Stomach (tissue), 9 donors: ENCODE data around the gene PCDH9. TPM values are rescaled to one million over a fixed set of nuclear protein-coding genes. Genes with fewer than 3 reads are reported as not detected.

Experiments
- DNase-seq, 2 donors: peaks; one replicate each; pipeline versions ENCODE4 v3.0.0 to v3.0.0-alpha.2; 2013 to 2019
- H3K27ac ChIP-seq, 5 donors: fragments of 200-600 bp in 4 of 5; sonication (generic) in 4 of 5; one replicate each; pipeline ENCODE4 v1.5.1; 2013 to 2019; ENCODE audit warnings: mild to moderate bottlenecking in 1 of 5, moderate library complexity in 1 of 5
- H3K27me3 ChIP-seq, 3 donors: fragments of 200-600 bp; sonication (generic); one replicate each; pipeline ENCODE4 v1.5.1; 2017 to 2019; ENCODE audit warnings: mixed run types in 1 of 3
- H3K36me3 ChIP-seq, 4 donors: fragments of 200-600 bp; sonication (generic); 1 replicate in 3 of 4; 2 replicates in 1 of 4; pipeline ENCODE4 v1.5.1; 2016 to 2019
- H3K4me1 ChIP-seq, 4 donors: fragments of 200-600 bp; sonication (generic); one replicate each; pipeline ENCODE4 v1.5.1; 2016 to 2019
- H3K4me3 ChIP-seq, 4 donors: fragments of 200-600 bp; sonication (generic) in 3 of 4; one replicate each; pipeline ENCODE4 v1.5.1; 2016 to 2019; ENCODE audit warnings: mild to moderate bottlenecking in 1 of 4
- H3K9me3 ChIP-seq, 4 donors: fragments of 200-600 bp; sonication (generic); one replicate each; pipeline ENCODE4 v1.5.1; 2016 to 2019
- EP300 ChIP-seq: sonication (generic); formaldehyde crosslinking; IDR thresholded peaks from one replicate; pipeline ENCODE4 v1.6.1; 2017; ENCODE audit warnings: antibody characterized with exemption
- POLR2A ChIP-seq, 4 donors: fragments of 450-650 bp; IDR thresholded peaks; one replicate each; pipeline ENCODE4 v1.6.1; 2016; ENCODE audit warnings: antibody characterized with exemption in 4 of 4, control low read depth in 2 of 4, mild to moderate bottlenecking in 1 of 4, moderate library complexity in 1 of 4
- POLR2AphosphoS5 ChIP-seq, 3 donors: sonication (generic); formaldehyde crosslinking; IDR thresholded peaks; one replicate each; pipeline ENCODE4 v1.6.1; 2016; ENCODE audit warnings: antibody characterized with exemption in 3 of 3
- WGBS, 5 donors: extraction: QIAGEN DNeasy Blood & Tissue Kit in 3 of 5; methylation state at CpG; one replicate each; pipeline versions ENCODE4 v1.1.5 to v1.1.7; 2013 to 2018; 5-methylcytosine and 5-hydroxymethylcytosine counted together
- intact Hi-C: fragments of 100-400 bp; cut with DNase I; formaldehyde crosslinking; loops from one replicate; pipeline ENCODE4 v1.15.1; 2023; ENCODE audit warnings: low total_unique reads
- polyA plus RNA-seq, 3 donors: library from polyadenylated mRNA; stranded (reverse); fragments of 200-250 nt; gene quantifications; one replicate each; pipeline ENCODE4 v1.2.3, GENCODE V29; 2013
- total RNA-seq, 5 donors: library from RNA; depleted of rRNA; stranded (reverse); fragments of >200 nt; gene quantifications; one replicate each; pipeline versions ENCODE4 v1.1.0 to v1.2.3, GENCODE V29; 2014 to 2016
- TF ChIP-seq, protein P1 (sequence below), 7 experiments: fragments of 450-650 bp in 4 of 7; fragments of 200-600 bp in 3 of 7; sonication (generic) in 3 of 7; IDR thresholded peaks; one replicate each; pipeline ENCODE4 v1.5.1; 2016 to 2019; ENCODE audit warnings: antibody characterized with exemption in 7 of 7, control low read depth in 2 of 7, mild to moderate bottlenecking in 1 of 7
- donor health status: healthy with polysubstance abuse.
- donor health status: Bipolar disorder and iron deficiency.
- donor health status: healthy.

The PCDH9 gene
- total and polyA plus RNA-seq, 8 donors: 0.40 to 36.2 (median 3.7) TPM

DNA sequence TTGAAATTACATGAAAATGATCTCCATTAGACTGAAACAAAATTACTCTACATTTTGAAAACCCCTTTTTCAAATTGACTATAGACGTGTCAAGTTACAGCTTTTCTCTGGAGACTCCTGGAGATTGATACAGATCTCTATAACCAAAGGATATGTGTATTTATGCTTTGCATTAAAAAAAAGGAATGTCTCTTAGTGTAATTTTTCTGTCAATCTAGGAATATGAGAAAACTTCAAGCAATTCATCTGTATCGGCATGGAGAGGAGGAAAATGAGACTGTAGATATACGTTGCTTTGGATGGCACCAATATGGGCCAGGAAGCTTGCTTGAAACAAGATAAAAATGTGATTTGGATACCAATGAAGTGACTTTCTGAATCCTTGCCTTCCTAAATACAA, 286.6 kb downstream of the PCDH9 start:
- no peaks in the 10 kb centered on the region for H3K36me3 ChIP-seq
- no peak overlapping the region for H3K27ac ChIP-seq
- intact Hi-C loops: no loop called here
- no peak overlapping the region for H3K4me3 ChIP-seq
- TF ChIP-seq POLR2AphosphoS5 (IDR thresholded peaks at IDR 0.05): no peak
- no peak for TF ChIP-seq EP300
- TF ChIP-seq POLR2A (IDR thresholded peaks at IDR 0.05): no peak
- TF ChIP-seq, protein P1, sequence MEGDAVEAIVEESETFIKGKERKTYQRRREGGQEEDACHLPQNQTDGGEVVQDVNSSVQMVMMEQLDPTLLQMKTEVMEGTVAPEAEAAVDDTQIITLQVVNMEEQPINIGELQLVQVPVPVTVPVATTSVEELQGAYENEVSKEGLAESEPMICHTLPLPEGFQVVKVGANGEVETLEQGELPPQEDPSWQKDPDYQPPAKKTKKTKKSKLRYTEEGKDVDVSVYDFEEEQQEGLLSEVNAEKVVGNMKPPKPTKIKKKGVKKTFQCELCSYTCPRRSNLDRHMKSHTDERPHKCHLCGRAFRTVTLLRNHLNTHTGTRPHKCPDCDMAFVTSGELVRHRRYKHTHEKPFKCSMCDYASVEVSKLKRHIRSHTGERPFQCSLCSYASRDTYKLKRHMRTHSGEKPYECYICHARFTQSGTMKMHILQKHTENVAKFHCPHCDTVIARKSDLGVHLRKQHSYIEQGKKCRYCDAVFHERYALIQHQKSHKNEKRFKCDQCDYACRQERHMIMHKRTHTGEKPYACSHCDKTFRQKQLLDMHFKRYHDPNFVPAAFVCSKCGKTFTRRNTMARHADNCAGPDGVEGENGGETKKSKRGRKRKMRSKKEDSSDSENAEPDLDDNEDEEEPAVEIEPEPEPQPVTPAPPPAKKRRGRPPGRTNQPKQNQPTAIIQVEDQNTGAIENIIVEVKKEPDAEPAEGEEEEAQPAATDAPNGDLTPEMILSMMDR (IDR thresholded peaks at IDR 0.05): no peak
- no peaks in the 10 kb centered on the region for H3K9me3 ChIP-seq
- WGBS, 5 donors: 73 to 92% (median 90%) methylated on average over 3 of the region's 3 CpGs
- no peaks in the 10 kb centered on the region for H3K27me3 ChIP-seq
- DNase-seq: no peak
- no peaks in the 10 kb centered on the region for H3K4me1 ChIP-seq

DNA sequence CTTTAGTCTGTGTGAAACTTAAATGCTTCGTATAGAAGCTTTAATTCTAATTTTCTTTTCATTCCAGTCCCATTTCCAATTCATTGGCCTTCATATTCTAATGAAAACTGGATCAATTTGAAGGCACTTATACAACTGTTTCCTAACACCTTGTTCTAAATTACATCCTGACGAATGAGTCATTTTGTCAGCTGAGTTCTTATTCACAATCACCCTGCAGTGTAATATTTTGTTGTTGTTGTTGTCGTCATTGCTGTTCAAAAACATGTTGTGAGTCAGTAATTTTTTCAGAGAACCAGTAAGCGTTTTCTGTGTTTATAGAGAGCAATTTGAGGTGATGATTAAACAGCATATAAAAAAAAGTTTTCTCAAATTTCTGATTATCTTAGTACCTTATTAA, 290.0 kb downstream of the PCDH9 start:
- TF ChIP-seq EP300 (no peak), POLR2AphosphoS5 (IDR thresholded peaks at IDR 0.05) (no peak), POLR2A (IDR thresholded peaks at IDR 0.05) (no peak)
- TF ChIP-seq, protein P1 (IDR thresholded peaks at IDR 0.05): no peak
- intact Hi-C loops: no loop called here

DNA sequence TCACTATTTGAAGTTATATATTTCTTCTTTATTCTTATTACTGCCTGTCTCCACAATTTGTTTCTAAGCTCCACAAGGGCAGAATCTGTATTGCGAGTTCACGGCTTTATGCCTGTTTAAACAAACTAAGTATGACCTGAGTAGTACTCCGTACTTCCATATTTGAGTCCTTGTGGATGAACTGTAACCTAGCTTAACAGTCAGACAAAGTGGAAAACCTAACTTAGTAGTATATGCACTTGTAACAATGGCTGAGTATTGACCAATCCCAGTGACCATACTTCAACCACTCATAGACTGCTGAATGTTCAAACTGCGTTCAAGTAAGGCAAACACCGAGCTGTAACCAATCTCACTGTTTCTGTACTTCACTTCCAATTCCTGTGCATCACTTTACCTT, 292.7 kb downstream of the PCDH9 start:
- no peaks in the 10 kb centered on the region for H3K4me1 ChIP-seq
- 90 to 95% (median 94%) methylated on average over 5 of the region's 5 CpGs for WGBS, 5 donors
- H3K27ac ChIP-seq: no peak overlapping the region
- DNase-seq: no peak
- H3K9me3 ChIP-seq: no peaks in the 10 kb centered on the region
- no peak overlapping the region for H3K4me3 ChIP-seq
- H3K36me3 ChIP-seq: no peaks in the 10 kb centered on the region
- TF ChIP-seq EP300 (no peak), POLR2AphosphoS5 (IDR thresholded peaks at IDR 0.05) (no peak)
- intact Hi-C loops: no loop called here
- no peaks in the 10 kb centered on the region for H3K27me3 ChIP-seq

More for the DNA sequence above, 290.0 kb downstream of the PCDH9 start:
- Histone ChIP-seq H3K9me3 (no peaks in the 10 kb centered on the region), H3K4me3 (no peak overlapping the region), H3K4me1 (no peaks in the 10 kb centered on the region), H3K27ac (no peak overlapping the region), H3K27me3 (no peaks in the 10 kb centered on the region), H3K36me3 (no peaks in the 10 kb centered on the region)
- no peak for DNase-seq
- WGBS, 5 donors: 83 to 93% (median 89%) methylated on average over 4 of the region's 4 CpGs

DNA sequence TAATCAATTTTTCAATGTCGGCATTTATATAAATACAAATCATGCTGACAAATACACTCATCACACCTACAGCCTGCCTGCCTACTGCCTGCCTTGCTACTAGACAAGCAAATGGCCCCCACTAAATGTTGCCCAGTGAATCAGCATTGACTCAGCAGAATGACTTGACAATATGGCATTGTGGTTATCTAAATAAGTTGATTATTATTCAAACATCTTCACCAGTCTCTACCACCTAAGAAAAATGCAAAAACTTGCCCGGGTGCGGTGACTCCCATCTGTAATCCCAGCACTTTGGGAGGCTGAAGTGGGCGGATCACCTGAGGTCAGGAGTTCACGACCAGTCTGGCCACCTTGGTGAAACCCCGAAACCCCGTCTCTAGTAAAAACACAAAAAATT, 296.1 kb downstream of the PCDH9 start:
- intact Hi-C loops: no loop called here
- 90 to 98% (median 95%) methylated on average over 7 of the region's 7 CpGs for WGBS, 5 donors
- no peak overlapping the region for H3K27ac ChIP-seq

DNA sequence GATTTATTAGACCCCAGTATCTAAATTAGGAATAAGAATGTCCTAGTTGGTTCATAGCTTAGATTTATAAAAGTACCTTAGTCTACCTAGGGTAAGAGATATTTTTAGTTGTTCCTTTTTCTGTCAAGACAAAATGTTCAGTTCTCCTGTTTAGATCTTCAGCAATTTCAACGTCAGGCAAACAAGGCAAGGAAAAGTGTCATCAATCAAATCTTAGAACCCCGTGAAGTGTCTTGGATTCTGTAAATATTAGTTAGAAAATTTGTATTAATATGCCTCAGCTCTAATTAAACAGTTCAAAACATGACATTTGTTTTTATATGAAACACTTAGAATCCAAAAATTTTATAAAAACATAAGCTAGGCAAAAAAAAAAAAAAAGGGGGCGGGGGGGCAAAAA, 296.6 kb downstream of the PCDH9 start:
- TF ChIP-seq POLR2AphosphoS5 (IDR thresholded peaks at IDR 0.05): no peak
- TF ChIP-seq, protein P1 (IDR thresholded peaks at IDR 0.05): no peak
- TF ChIP-seq EP300: no peak
- TF ChIP-seq POLR2A (IDR thresholded peaks at IDR 0.05): no peak
- H3K4me1 ChIP-seq: no peaks in the 10 kb centered on the region
- 71 to 86% (median 75%) methylated on average over 3 of the region's 3 CpGs for WGBS, 5 donors
- no peaks in the 10 kb centered on the region for H3K27me3 ChIP-seq
- no peak overlapping the region for H3K27ac ChIP-seq
- intact Hi-C loops: no loop called here
- no peak overlapping the region for H3K4me3 ChIP-seq
- no peaks in the 10 kb centered on the region for H3K36me3 ChIP-seq
- DNase-seq: no peak
- H3K9me3 ChIP-seq: no peaks in the 10 kb centered on the region

More for the DNA sequence above, 296.1 kb downstream of the PCDH9 start:
- H3K36me3 ChIP-seq: no peaks in the 10 kb centered on the region
- H3K4me1 ChIP-seq: no peaks in the 10 kb centered on the region
- no peaks in the 10 kb centered on the region for H3K9me3 ChIP-seq
- TF ChIP-seq, protein P1 (IDR thresholded peaks at IDR 0.05): no peak
- no peak for TF ChIP-seq POLR2A (IDR thresholded peaks at IDR 0.05)
- no peak for TF ChIP-seq EP300
- no peak for TF ChIP-seq POLR2AphosphoS5 (IDR thresholded peaks at IDR 0.05)
- DNase-seq: no peak
- no peaks in the 10 kb centered on the region for H3K27me3 ChIP-seq
- H3K4me3 ChIP-seq: no peak overlapping the region
